Measurements from ENCODE around the gene GPR25.
"Not testable (repeated sequence)": the region's sequence is repeated elsewhere in the genome, so short reads cannot be mapped to it uniquely, and the experiment has no call there.

Gene GPR25

DNA sequence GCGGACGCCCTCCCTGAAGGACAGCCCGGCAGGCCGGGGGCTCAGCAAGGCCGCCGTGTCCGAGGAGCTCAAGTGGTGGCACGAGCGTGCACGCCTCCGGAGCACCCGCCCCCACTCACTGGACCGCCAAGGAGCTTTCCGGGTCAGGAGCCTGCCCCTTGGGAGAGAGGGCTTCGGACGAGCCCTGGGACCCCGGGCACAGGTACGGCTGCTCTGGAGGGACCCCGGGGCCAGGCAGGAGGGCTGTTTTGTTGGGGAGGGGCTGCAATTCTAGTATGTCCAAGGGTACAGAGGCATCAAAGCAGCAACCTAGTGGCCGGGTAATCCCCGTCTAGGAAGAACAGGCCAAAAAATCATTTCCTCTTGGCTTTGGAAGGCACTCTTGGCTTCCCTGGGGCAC, 39.2 kb downstream of the GPR25 start:
- not testable (repeated sequence) for DNase-seq (ENCODE audit: low read depth)

DNA sequence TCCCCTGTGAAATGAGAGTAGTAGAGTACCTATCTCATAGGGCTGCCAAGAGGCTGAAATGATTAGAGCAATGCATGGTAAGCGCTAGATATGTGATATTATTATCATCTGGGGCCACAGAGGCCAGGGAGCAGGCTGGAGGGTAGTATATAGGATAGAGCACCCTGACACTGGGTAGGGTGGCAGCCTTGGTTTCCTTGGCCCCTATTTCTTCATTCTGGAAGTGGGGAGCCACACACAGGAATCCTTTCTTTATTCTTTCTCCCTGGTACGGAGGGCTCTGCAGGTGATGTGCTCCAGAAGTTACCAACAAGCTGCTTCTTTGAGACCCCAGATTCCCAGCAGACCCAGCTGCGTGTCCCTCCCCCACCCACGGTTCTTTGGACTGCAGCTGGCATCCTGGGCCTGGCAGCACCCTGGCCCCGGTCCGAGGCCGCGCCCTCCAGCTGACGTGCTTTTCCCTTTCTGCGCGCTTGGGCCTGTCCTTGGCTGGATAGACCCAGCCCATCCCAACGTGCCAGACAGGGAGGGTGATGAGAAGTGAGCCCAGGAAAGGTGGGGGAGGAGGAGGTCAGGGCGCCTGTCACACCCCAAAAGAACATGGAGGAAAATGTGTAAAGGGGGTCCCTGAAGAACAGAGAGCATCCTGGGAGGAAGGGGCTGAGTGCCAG, 40.1 kb downstream of the GPR25 start:
- DNase-seq (ENCODE audit: low read depth): no peak

DNA sequence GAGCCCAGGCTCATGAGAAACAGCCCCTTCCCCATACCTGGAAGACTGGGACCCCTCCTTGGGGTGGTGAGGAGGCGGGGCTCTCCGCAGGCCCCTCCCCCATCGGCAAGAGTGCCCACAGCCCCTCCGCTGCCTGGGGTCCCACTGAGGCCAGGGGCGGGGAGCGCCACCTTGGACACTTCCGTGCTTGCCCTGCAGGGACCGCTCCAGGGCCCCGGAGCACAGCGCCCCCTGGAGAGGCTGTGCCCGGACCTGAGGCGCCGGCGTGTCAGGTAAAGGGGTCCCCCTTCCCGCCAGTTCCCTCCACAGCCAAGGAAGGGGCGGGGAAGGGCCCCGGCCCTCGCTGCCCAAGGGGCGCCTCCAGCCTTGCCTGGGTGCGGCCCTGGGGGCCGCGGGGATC, 43.4 kb downstream of the GPR25 start:
- no peak for DNase-seq (ENCODE audit: low read depth)

- no peak for DNase-seq (ENCODE audit: low read depth)
These were observed 43.9 kb downstream of the GPR25 start for GRCh38 chr1:200916681-200917080.

DNA sequence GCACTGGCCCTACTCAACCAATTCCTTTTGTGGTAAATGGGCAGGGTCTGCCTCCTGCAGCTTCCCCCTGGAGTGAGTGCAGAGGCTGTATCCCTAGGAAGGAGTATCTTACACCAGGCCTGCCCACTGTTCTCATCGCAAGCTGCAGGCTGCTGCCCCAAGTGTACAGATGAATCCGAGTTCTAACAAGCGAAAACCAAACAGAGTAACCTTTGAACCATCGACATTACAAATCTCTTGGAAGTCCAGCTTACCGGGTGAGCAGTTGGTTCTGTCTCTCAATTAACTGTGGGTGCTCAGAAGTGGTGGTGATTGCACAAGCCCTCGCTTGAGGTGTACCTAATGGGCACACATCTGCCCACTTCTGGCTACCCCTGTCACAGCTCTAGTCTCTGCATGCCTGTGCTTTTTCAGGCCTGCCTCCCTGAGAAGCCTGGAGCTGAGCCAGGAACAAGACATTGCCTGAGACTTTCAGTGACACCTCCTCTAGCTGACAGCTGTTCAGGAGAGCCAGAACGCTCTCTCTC, 44.6 kb downstream of the GPR25 start:
- DNase-seq (ENCODE audit: low read depth): no peak

DNA sequence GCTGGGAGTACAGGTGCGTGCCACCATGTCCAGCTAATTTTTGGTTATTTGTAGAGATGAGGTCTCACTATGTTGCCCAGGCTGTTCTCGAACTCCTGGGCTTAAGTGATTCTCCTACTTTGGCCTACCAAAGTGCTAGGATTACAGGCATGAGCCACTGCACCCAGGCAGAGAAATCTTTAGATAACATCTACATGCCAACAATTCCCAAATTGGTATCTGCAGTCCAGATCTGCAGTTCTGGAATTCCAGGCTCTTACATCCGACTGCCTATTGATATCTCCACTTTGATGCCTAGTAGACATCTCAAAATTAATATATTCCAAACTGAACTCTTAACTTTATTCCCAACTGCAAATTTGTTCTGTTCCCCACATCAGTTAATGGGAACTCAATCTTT, 45.2 kb downstream of the GPR25 start:
- no peak for DNase-seq (ENCODE audit: low read depth)

DNA sequence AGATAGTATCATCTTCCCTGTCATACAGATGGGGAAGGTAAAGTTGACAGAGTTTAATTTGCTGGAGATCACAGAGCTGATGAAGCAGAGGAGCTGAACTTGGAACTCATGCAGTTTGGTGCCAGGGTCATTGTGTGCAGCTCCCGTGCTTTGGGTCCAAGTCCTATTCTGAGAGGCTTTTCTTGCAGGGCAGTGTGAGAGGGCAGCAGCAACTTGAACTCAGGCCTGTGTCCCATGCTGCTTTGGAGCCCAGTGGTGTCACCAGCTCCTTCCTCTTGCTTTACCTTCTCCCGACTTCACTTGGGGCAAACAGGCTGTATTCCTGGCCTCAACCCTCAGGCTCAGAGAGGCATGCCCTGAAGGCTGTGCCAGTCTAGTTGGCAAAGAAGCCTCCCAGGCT, 46.6 kb downstream of the GPR25 start:
- DNase-seq (ENCODE audit: low read depth): no peak

- no peak for DNase-seq (ENCODE audit: low read depth)
These were observed 48.9 kb downstream of the GPR25 start for GRCh38 chr1:200921571-200922110.

DNA sequence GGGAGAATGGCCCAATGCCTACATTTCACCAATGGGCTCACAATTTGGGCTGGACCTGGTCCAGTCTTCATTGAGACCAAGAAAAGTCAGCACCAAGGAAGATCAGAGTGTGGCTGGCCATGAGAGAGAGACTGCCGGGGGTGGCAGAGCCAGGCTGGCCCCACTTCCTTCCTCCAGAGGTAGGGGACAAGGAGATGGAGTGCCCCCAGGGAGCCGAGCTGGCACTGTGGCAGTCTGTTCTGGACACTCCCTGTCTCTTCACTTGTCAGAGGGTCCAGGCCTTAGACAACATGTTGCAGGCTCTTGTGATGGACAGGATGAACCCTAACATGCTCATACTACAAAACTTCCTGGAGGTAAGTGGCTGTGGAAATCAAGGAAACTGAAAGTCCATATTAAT, 49.6 kb downstream of the GPR25 start:
- DNase-seq (ENCODE audit: low read depth): no peak

DNA sequence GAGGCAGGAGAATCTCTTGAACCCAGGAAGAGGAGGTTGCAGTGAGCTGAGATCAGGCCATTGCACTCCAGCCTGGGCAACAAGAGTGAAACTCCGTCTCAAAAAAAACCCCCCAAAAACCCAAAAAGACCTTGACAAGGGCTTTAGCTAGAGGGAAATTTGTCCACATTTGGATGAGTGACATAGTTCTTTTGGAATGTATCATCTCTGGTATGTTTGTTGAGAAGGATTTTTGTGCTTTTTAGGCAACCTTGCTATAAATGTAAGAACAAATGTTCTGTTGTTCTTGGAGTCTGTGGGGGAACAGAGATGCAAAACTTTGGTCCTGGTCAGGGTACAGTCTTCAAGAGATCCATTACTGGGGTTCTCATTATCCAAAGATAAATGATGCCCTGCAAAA, 50.8 kb downstream of the GPR25 start:
- DNase-seq (ENCODE audit: low read depth): no peak
